Measurements from ENCODE around the gene AGO1.
"Not testable (repeated sequence)": the region's sequence is repeated elsewhere in the genome, so short reads cannot be mapped to it uniquely, and the experiment has no call there.

The AGO1 gene

GRCh38 chr1:35883635-35884101 lies 659 bp downstream of the AGO1 start:
- peak overlapping the region; percentile 99 for H3K4me3 ChIP-seq (ENCODE audit: low read length)
- TF ChIP-seq CTCF (conservative IDR thresholded peaks at IDR 0.05; ENCODE audit: low read length) = no peak
- peak; percentile 22 for DNase-seq (ENCODE audit: low read depth)

- H3K4me3 ChIP-seq (ENCODE audit: low read length) = no peak overlapping the region
- no peak for DNase-seq (ENCODE audit: low read depth)
- TF ChIP-seq CTCF (conservative IDR thresholded peaks at IDR 0.05; ENCODE audit: low read length) = no peak
These were observed 1.9 kb downstream of the AGO1 start for GRCh38 chr1:35884934-35885333.

GRCh38 chr1:35885961-35886558 lies 3.1 kb downstream of the AGO1 start:
- no peak for TF ChIP-seq CTCF (conservative IDR thresholded peaks at IDR 0.05; ENCODE audit: low read length)
- no peak for DNase-seq (ENCODE audit: low read depth)
- no peak overlapping the region for H3K4me3 ChIP-seq (ENCODE audit: low read length)

- TF ChIP-seq CTCF (conservative IDR thresholded peaks at IDR 0.05; ENCODE audit: low read length) = no peak
- no peak overlapping the region for H3K4me3 ChIP-seq (ENCODE audit: low read length)
- no peak for DNase-seq (ENCODE audit: low read depth)
These were observed 3.8 kb downstream of the AGO1 start for GRCh38 chr1:35886577-35887431.

- no peak for TF ChIP-seq CTCF (conservative IDR thresholded peaks at IDR 0.05; ENCODE audit: low read length)
- H3K4me3 ChIP-seq (ENCODE audit: low read length) = no peak overlapping the region
These were observed 4.5 kb downstream of the AGO1 start for GRCh38 chr1:35887508-35887907.

GRCh38 chr1:35888255-35888654 lies 5.2 kb downstream of the AGO1 start:
- no peak for DNase-seq (ENCODE audit: low read depth)
- no peak for TF ChIP-seq CTCF (conservative IDR thresholded peaks at IDR 0.05; ENCODE audit: low read length)
- no peak overlapping the region for H3K4me3 ChIP-seq (ENCODE audit: low read length)

More at GRCh38 chr1:35887508-35887907, 4.5 kb downstream of the AGO1 start:
- DNase-seq (ENCODE audit: low read depth) = no peak

- DNase-seq (ENCODE audit: low read depth); H3K4me3 ChIP-seq (ENCODE audit: low read length): not testable (repeated sequence)
These were observed 6.0 kb downstream of the AGO1 start for GRCh38 chr1:35888981-35889380.

Measured in AG10803 (cell line).